Uterus (tissue), 4 donors: ENCODE data around the gene KCTD2. TPM values are rescaled to one million over a fixed set of nuclear protein-coding genes. Genes with fewer than 3 reads are reported as not detected.
A peak's percentile ranks its signal among the peaks of the same experiment; 100 is the strongest.

Source experiments
- DNase-seq, 2 donors: peaks; one replicate each; pipeline ENCODE4 v3.0.0-alpha.2; 2019 to 2020
- H3K27ac ChIP-seq, 2 donors: fragments of 200-600 bp; sonication (generic); 1 replicate in 1 of 2; 2 replicates in 1 of 2; pipeline ENCODE4 v1.5.1; 2016 to 2018
- H3K27me3 ChIP-seq, 2 donors: fragments of 200-600 bp; sonication (generic); one replicate each; pipeline ENCODE4 v1.5.1; 2018 to 2019; ENCODE audit warnings: control low read depth in 1 of 2
- H3K36me3 ChIP-seq, 2 donors: fragments of 200-600 bp; sonication (generic); one replicate each; pipeline ENCODE4 v1.5.1; 2019; ENCODE audit warnings: control low read depth in 1 of 2
- H3K4me1 ChIP-seq, 2 donors: fragments of 200-600 bp; sonication (generic); one replicate each; pipeline ENCODE4 v1.5.1; 2018 to 2019; ENCODE audit warnings: control low read depth in 1 of 2
- H3K4me3 ChIP-seq, 2 donors: fragments of 200-600 bp; sonication (generic); 1 replicate in 1 of 2; 2 replicates in 1 of 2; pipeline ENCODE4 v1.5.1; 2018 to 2019; ENCODE audit warnings: mild to moderate bottlenecking in 1 of 2
- H3K9me3 ChIP-seq, 2 donors: fragments of 200-600 bp; sonication (generic); one replicate each; pipeline ENCODE4 v1.5.1; 2019; ENCODE audit warnings: control low read depth in 1 of 2
- CTCF ChIP-seq, 4 experiments: fragments of 200-600 bp in 2 of 4; fragments of 450-650 bp in 2 of 4; sonication (generic) in 2 of 4; IDR thresholded peaks; one replicate each; pipeline ENCODE4 v1.5.1; 2016 to 2019; ENCODE audit warnings: antibody characterized with exemption in 4 of 4, mild to moderate bottlenecking in 2 of 4, moderate library complexity in 1 of 4
- POLR2A ChIP-seq, 2 donors: fragments of 450-650 bp; IDR thresholded peaks; one replicate each; pipeline ENCODE4 v1.6.1; 2016; ENCODE audit warnings: antibody characterized with exemption in 2 of 2, mild to moderate bottlenecking in 1 of 2, moderate library complexity in 1 of 2
- intact Hi-C: fragments of 100-400 bp; cut with DNase I; formaldehyde crosslinking; loops from one replicate; pipeline ENCODE4 v1.15.1; 2023; ENCODE audit warnings: low total_unique reads
- total RNA-seq, 4 donors: library from RNA; depleted of rRNA in 3 of 4; stranded (reverse); fragments of >200 nt in 3 of 4; gene quantifications; one replicate each; pipeline versions ENCODE4 v1.1.0 to v1.2.4, GENCODE V29; 2014 to 2023
- donor health status: DM: yes; HTN: yes; CAD: no.

Gene KCTD2
- total RNA-seq, 4 donors from 2014 or later, result 2.4 to 39.0 (median 15.0) TPM

- no peak for DNase-seq
These were observed 55.4 kb downstream of the KCTD2 start for GRCh38 chr17:75102385-75102821.

GRCh38 chr17:75103601-75104554 lies 56.9 kb downstream of the KCTD2 start:
- TF ChIP-seq POLR2A (IDR thresholded peaks at IDR 0.05), result no peak
- no peak for TF ChIP-seq CTCF (IDR thresholded peaks at IDR 0.05)
- Histone ChIP-seq H3K27ac (no peak overlapping the region), H3K4me1 (no peaks in the 10 kb centered on the region), H3K36me3 (no peaks in the 10 kb centered on the region), H3K9me3 (no peaks in the 10 kb centered on the region), H3K4me3 (no peak overlapping the region), H3K27me3 (no peaks in the 10 kb centered on the region)
- intact Hi-C loops, result no loop called here
- no peak for DNase-seq

More at GRCh38 chr17:75102385-75102821, 55.4 kb downstream of the KCTD2 start:
- H3K4me3 ChIP-seq, result no peak overlapping the region
- no peak overlapping the region for H3K27ac ChIP-seq
- intact Hi-C loops, result no loop called here
- no peaks in the 10 kb centered on the region for H3K36me3 ChIP-seq
- no peaks in the 10 kb centered on the region for H3K9me3 ChIP-seq
- H3K27me3 ChIP-seq, result no peaks in the 10 kb centered on the region
- TF ChIP-seq POLR2A (IDR thresholded peaks at IDR 0.05) (no peak), CTCF (IDR thresholded peaks at IDR 0.05) (no peak)
- H3K4me1 ChIP-seq, result no peaks in the 10 kb centered on the region

GRCh38 chr17:75105126-75106080 lies 58.4 kb downstream of the KCTD2 start:
- Histone ChIP-seq H3K4me3 (no peak overlapping the region), H3K9me3 (no peaks in the 10 kb centered on the region), H3K27ac (no peak overlapping the region), H3K36me3 (no peaks in the 10 kb centered on the region), H3K27me3 (no peaks in the 10 kb centered on the region), H3K4me1 (peaks cover 0 to 9% of the 10 kb centered on the region in 2 donors)
- intact Hi-C loops, result no loop called here
- DNase-seq, result no peak
- TF ChIP-seq POLR2A (IDR thresholded peaks at IDR 0.05), result no peak
- peak; percentile 20 to 60 (median 50) for TF ChIP-seq CTCF (IDR thresholded peaks at IDR 0.05)

GRCh38 chr17:75108193-75108592 lies 61.2 kb downstream of the KCTD2 start:
- Histone ChIP-seq H3K36me3 (no peaks in the 10 kb centered on the region), H3K4me1 (peaks cover 0 to 18% of the 10 kb centered on the region in 2 donors), H3K27ac (no peak overlapping the region), H3K4me3 (no peak overlapping the region), H3K27me3 (no peaks in the 10 kb centered on the region), H3K9me3 (no peaks in the 10 kb centered on the region)
- intact Hi-C loops, result no loop called here
- TF ChIP-seq POLR2A (IDR thresholded peaks at IDR 0.05), result no peak
- TF ChIP-seq CTCF (IDR thresholded peaks at IDR 0.05), result no peak
- no peak for DNase-seq
